Astrocyte of the hippocampus (primary cell): Measurements from ENCODE around the gene ATF5.
"Not testable (repeated sequence)": the region's sequence is repeated elsewhere in the genome, so short reads cannot be mapped to it uniquely, and the experiment has no call there.

ENCODE experiments used
- DNase-seq: peaks from one replicate; pipeline ENCODE4 v3.0.0; 2011; ENCODE audit warnings: low read depth, low spot score

The ATF5 gene

GRCh38 chr19:49923055-49924003 lies 5.7 kb upstream of the ATF5 start:
- no peak for DNase-seq

GRCh38 chr19:49924004-49924880 lies 4.8 kb upstream of the ATF5 start:
- DNase-seq: no peak

GRCh38 chr19:49924881-49925210 lies 4.2 kb upstream of the ATF5 start:
- DNase-seq: not testable (repeated sequence)

GRCh38 chr19:49925486-49925885 lies 3.5 kb upstream of the ATF5 start:
- no peak for DNase-seq

- no peak for DNase-seq
These were observed 2.5 kb upstream of the ATF5 start for GRCh38 chr19:49926515-49926914.

- no peak for DNase-seq
These were observed 1.3 kb upstream of the ATF5 start for GRCh38 chr19:49927526-49928264.

GRCh38 chr19:49929611-49930482 lies 842 bp downstream of the ATF5 start:
- DNase-seq: peak; percentile 98

- no peak for DNase-seq
These were observed 1.5 kb downstream of the ATF5 start for GRCh38 chr19:49930483-49931011.

- no peak for DNase-seq
These were observed 2.5 kb downstream of the ATF5 start for GRCh38 chr19:49931293-49932040.

- no peak for DNase-seq
These were observed 3.0 kb downstream of the ATF5 start for GRCh38 chr19:49932041-49932451.

GRCh38 chr19:49932731-49933131 lies 3.7 kb downstream of the ATF5 start:
- no peak for DNase-seq

- DNase-seq: no peak
These were observed 4.6 kb downstream of the ATF5 start for GRCh38 chr19:49933643-49934042.

- no peak for DNase-seq
These were observed 7.5 kb downstream of the ATF5 start for GRCh38 chr19:49936549-49936948.

- peak; percentile 87 for DNase-seq
These were observed 8.9 kb downstream of the ATF5 start for GRCh38 chr19:49937750-49938381.

- no peak for DNase-seq
These were observed 9.7 kb downstream of the ATF5 start for GRCh38 chr19:49938662-49939061.

- DNase-seq: no peak
These were observed 10.9 kb downstream of the ATF5 start for GRCh38 chr19:49939721-49940481.

GRCh38 chr19:49940482-49940791 lies 11.4 kb downstream of the ATF5 start:
- no peak for DNase-seq

- DNase-seq: not testable (repeated sequence)
These were observed 15.6 kb downstream of the ATF5 start for GRCh38 chr19:49944567-49944966.

- DNase-seq: no peak
These were observed 17.4 kb downstream of the ATF5 start for GRCh38 chr19:49946415-49946814.
